Natural killer cell (primary cell): ENCODE data around the gene COG7. TPM values are rescaled to one million over a fixed set of nuclear protein-coding genes. Genes with fewer than 3 reads are reported as not detected.

Experiments
- ATAC-seq, 3 donors: fragments of 150-1000 bp in 2 of 3; fragments of 200-7000 bp in 1 of 3; cut with Tn5 transposase; 1 replicate in 1 of 3; 2 replicates in 2 of 3; pipeline ENCODE4 v1.10.0; 2021; ENCODE audit warnings: mild to moderate bottlenecking in 2 of 3, moderate library complexity in 2 of 3
- DNase-seq, 2 donors: peaks; one replicate each; pipeline versions ENCODE4 v3.0.0 to v3.0.0-alpha.2; 2013 to 2021; ENCODE audit warnings: mixed read lengths in 1 of 2
- H3K27ac ChIP-seq: one replicate; pipeline ENCODE4 v1.5.1; 2013; ENCODE audit warnings: mild to moderate bottlenecking, low read length
- H3K27me3 ChIP-seq: one replicate; pipeline ENCODE4 v1.6.1; 2013; ENCODE audit warnings: low read length; ENCODE audit not compliant: control insufficient read depth, insufficient read depth
- H3K36me3 ChIP-seq: one replicate; pipeline ENCODE4 v1.6.1; 2013; ENCODE audit warnings: low read length; ENCODE audit not compliant: control insufficient read depth, insufficient read depth
- H3K4me1 ChIP-seq: one replicate; pipeline ENCODE4 v1.6.1; 2013; ENCODE audit warnings: low read length; ENCODE audit not compliant: control insufficient read depth, insufficient read depth
- H3K4me3 ChIP-seq: one replicate; pipeline ENCODE4 v1.5.1; 2013; ENCODE audit warnings: low read length
- H3K9me3 ChIP-seq: one replicate; pipeline ENCODE4 v1.6.1; 2013; ENCODE audit warnings: low read length; ENCODE audit not compliant: control insufficient read depth, insufficient read depth
- H3K27ac Mint-ChIP-seq, 2 donors: one replicate each; pipeline ENCODE4 v1.8.0; 2022; ENCODE audit warnings: mild to moderate bottlenecking in 2 of 2, mixed read lengths in 2 of 2, moderate library complexity in 1 of 2
- H3K27me3 Mint-ChIP-seq, 2 donors: one replicate each; pipeline ENCODE4 v1.8.0; 2022; ENCODE audit warnings: low read depth in 2 of 2, mixed read lengths in 2 of 2
- H3K36me3 Mint-ChIP-seq: one replicate; pipeline ENCODE4 v1.8.0; 2022; ENCODE audit warnings: mixed read lengths
- H3K4me1 Mint-ChIP-seq, 2 donors: one replicate each; pipeline ENCODE4 v1.8.0; 2022; ENCODE audit warnings: mixed read lengths in 2 of 2
- H3K4me3 Mint-ChIP-seq: one replicate; pipeline ENCODE4 v1.8.0; 2022; ENCODE audit warnings: mild to moderate bottlenecking, moderate library complexity, mixed read lengths
- H3K9me3 Mint-ChIP-seq, 2 donors: one replicate each; pipeline ENCODE4 v1.8.0; 2022; ENCODE audit warnings: mixed read lengths in 2 of 2
- WGBS: methylation state at CpG from one replicate; pipeline ENCODE4 v1.1.7; 2013; ENCODE audit warnings: missing lambda C conversion rate; ENCODE audit not compliant: insufficient coverage; 5-methylcytosine and 5-hydroxymethylcytosine counted together
- intact Hi-C: fragments of 100-400 bp; cut with micrococcal nuclease; formaldehyde crosslinking; loops from one replicate; pipeline ENCODE4 v1.14.2; 2022
- total RNA-seq, 4 donors: library from RNA; stranded (reverse); fragments of 120-200 nt in 1 of 4; gene quantifications; one replicate each; pipeline versions ENCODE4 v1.2.3 to v1.2.4, GENCODE V29; 2013 to 2022
- TF ChIP-seq, protein P1 (sequence below): fragments of 200-600 bp; IDR thresholded peaks from one replicate; pipeline ENCODE4 v1.8.0; 2022; ENCODE audit warnings: antibody characterized with exemption

The COG7 gene
- total RNA-seq, 3 donors from 2014 or later (not counting 1 experiment from before 2014, with no cell fraction given): 18.4 to 26.6 (median 20.3) TPM

DNA sequence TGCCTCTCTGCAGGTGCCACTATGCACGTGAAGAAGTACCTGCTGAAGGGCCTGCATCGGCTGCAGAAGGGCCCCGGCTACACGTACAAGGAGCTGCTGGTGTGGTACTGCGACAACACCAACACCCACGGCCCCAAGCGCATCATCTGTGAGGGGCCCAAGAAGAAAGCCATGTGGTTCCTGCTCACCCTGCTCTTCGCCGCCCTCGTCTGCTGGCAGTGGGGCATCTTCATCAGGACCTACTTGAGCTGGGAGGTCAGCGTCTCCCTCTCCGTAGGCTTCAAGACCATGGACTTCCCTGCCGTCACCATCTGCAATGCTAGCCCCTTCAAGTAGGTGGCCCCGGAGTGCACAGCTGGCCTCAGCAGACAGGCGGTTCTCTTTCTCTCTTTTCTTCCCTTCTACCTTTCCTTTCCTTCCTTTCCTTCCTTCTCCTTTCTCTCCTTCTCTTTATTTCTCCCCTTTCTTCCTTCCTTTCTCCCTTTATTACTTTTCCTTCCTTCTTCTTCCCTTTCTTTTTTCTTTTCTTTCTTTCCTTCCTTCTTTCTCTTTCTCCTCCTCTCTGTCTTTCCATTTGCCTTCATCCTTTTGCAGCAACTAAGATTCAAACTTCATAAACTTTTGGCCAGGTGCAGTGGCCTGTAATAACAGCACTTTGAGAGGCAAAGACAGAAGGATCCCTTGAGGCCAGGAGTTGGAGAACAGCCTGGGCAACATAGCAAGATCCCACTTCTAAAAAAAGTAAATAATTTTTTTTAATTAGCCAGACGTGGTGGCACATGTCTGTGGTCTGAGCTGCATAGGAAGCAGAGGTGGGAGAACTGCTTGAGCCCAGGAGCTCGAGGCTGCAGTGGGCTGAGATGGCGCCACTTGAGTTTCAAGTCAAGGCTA is 104.2 kb downstream of the COG7 start:
- no peak for DNase-seq
- 61% methylated on average over 18 of the region's 18 CpGs for whole genome bisulfite sequencing
- H3K4me3 Mint-ChIP-seq: no peak overlapping the region
- H3K36me3 Mint-ChIP-seq: no peaks in the 10 kb centered on the region
- H3K27ac Mint-ChIP-seq: no peak overlapping the region
- no peaks in the 10 kb centered on the region for H3K36me3 ChIP-seq
- no peaks in the 10 kb centered on the region for H3K4me1 Mint-ChIP-seq
- no peak overlapping the region for H3K27ac ChIP-seq
- TF ChIP-seq, protein P1, sequence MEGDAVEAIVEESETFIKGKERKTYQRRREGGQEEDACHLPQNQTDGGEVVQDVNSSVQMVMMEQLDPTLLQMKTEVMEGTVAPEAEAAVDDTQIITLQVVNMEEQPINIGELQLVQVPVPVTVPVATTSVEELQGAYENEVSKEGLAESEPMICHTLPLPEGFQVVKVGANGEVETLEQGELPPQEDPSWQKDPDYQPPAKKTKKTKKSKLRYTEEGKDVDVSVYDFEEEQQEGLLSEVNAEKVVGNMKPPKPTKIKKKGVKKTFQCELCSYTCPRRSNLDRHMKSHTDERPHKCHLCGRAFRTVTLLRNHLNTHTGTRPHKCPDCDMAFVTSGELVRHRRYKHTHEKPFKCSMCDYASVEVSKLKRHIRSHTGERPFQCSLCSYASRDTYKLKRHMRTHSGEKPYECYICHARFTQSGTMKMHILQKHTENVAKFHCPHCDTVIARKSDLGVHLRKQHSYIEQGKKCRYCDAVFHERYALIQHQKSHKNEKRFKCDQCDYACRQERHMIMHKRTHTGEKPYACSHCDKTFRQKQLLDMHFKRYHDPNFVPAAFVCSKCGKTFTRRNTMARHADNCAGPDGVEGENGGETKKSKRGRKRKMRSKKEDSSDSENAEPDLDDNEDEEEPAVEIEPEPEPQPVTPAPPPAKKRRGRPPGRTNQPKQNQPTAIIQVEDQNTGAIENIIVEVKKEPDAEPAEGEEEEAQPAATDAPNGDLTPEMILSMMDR: no peak
- intact Hi-C loops: no loop called here
- no peaks in the 10 kb centered on the region for H3K4me1 ChIP-seq
- H3K4me3 ChIP-seq: no peak overlapping the region
- no peaks in the 10 kb centered on the region for H3K9me3 ChIP-seq
- H3K27me3 Mint-ChIP-seq: peaks cover 7 to 11% of the 10 kb centered on the region in 2 donors
- no peaks in the 10 kb centered on the region for H3K27me3 ChIP-seq
- no peak for ATAC-seq
- no peaks in the 10 kb centered on the region for H3K9me3 Mint-ChIP-seq

DNA sequence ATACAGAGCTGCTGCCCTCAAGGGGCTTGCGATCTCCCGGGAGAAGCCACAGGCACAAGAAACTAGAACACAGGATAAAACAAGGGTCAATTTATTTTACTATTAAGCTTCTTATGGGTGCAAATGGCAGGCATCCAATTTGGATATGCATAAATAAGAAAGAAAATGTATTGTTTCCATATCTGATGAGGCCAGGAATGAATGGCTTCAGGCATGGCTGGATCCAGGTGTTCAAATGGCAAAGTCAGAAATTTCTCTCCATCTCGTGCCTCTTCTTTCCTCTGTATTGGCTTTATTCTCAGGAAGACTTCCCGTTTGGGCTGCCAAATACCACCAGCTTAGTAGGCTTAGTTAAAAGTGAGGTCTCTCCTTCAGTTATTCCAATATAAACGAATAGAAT is 107.8 kb downstream of the COG7 start:
- TF ChIP-seq, protein P1: no peak
- DNase-seq (no peak), ATAC-seq (no peak)
- intact Hi-C loops: no loop called here
- Mint-ChIP-seq H3K4me1 (no peaks in the 10 kb centered on the region), H3K27me3 (peaks cover 16 to 23% of the 10 kb centered on the region in 2 donors), H3K36me3 (no peaks in the 10 kb centered on the region), H3K27ac (no peak overlapping the region), H3K9me3 (no peaks in the 10 kb centered on the region), H3K4me3 (no peak overlapping the region)
- Histone ChIP-seq H3K4me1 (no peaks in the 10 kb centered on the region), H3K9me3 (no peaks in the 10 kb centered on the region), H3K4me3 (no peak overlapping the region), H3K27ac (no peak overlapping the region), H3K27me3 (no peaks in the 10 kb centered on the region), H3K36me3 (no peaks in the 10 kb centered on the region)
- 93% methylated on average over 5 of the region's 5 CpGs for WGBS

DNA sequence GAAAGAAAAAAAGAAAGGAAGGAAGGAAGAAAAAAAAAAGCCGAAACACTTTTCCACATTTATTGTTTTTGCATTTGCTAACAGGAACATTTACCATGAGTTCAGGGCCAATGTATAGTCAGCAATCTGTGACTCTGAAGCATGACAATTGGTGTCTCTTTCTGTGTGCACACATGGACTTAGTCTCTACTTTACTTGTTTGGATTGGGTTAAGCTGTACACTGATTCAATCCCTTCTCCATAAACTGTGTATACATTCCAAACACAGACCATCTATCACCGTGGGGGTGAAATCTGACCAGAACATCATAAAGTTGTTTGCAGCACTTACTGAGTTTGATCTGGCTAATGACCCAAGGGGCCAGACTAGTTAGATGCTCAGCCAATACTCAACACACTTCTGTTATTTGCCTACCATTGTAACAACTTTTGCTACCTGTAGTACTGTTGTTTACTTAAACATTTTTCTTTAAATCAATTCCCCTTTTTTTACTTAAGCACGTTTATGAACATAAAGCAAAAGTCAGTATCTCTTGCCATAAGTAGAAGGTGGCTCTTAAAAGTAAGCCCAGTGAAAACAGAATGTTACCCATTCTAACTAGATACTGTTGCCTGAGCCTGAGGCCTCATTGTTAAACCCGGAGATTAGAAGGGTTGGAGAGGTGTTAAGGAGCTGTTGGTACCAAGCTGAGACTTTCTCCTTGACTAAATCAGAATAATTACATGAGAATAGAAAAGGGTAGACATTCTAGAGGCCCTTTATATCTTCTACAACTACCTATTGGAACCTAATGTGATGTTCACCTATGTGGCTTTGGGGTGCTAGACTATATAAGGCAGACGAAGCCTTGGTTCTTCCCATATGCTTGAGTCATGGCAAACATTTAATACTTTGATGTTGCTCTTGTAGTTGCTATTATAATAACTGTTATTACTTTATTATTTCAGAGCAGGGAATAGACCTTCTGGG is 109.1 kb downstream of the COG7 start:
- no peaks in the 10 kb centered on the region for H3K36me3 ChIP-seq
- H3K27me3 ChIP-seq: no peaks in the 10 kb centered on the region
- intact Hi-C loops: no loop called here
- peaks cover 19 to 29% of the 10 kb centered on the region in 2 donors for H3K27me3 Mint-ChIP-seq
- 52% methylated on average over 2 of the region's 5 CpGs for WGBS
- H3K4me3 ChIP-seq: no peak overlapping the region
- H3K36me3 Mint-ChIP-seq: no peaks in the 10 kb centered on the region
- no peaks in the 10 kb centered on the region for H3K4me1 ChIP-seq
- ATAC-seq (no peak), DNase-seq (no peak)
- no peaks in the 10 kb centered on the region for H3K4me1 Mint-ChIP-seq
- no peak overlapping the region for H3K27ac Mint-ChIP-seq
- no peaks in the 10 kb centered on the region for H3K9me3 ChIP-seq
- H3K27ac ChIP-seq: no peak overlapping the region
- H3K4me3 Mint-ChIP-seq: no peak overlapping the region
- no peaks in the 10 kb centered on the region for H3K9me3 Mint-ChIP-seq
- TF ChIP-seq, protein P1: no peak
